Endodermal cell (in vitro differentiated cells): ENCODE results near the gene ANLN. TPM values are rescaled to one million over a fixed set of nuclear protein-coding genes. Genes with fewer than 3 reads are reported as not detected.

Source experiments
- DNase-seq: peaks from one replicate; pipeline ENCODE4 v3.0.0-alpha.2; 2017
- H3K27ac ChIP-seq: 2 replicates; pipeline ENCODE4 v1.5.1; 2013; ENCODE audit warnings: mild to moderate bottlenecking, low read depth, low read length, moderate library complexity
- H3K27me3 ChIP-seq: 2 replicates; pipeline ENCODE4 v1.6.1; 2013; ENCODE audit warnings: mild to moderate bottlenecking, low read length, moderate library complexity; ENCODE audit not compliant: insufficient read depth, control insufficient read depth, poor library complexity, severe bottlenecking
- H3K36me3 ChIP-seq: 2 replicates; pipeline ENCODE4 v1.7.0; 2013; ENCODE audit warnings: mild to moderate bottlenecking, low read length, moderate library complexity; ENCODE audit not compliant: control insufficient read depth, insufficient read depth
- H3K4me1 ChIP-seq: one replicate; pipeline ENCODE4 v1.7.0; 2013; ENCODE audit warnings: low read length; ENCODE audit not compliant: control insufficient read depth, insufficient read depth
- H3K4me3 ChIP-seq: 2 replicates; pipeline ENCODE4 v1.5.1; 2013; ENCODE audit warnings: mild to moderate bottlenecking, low read length, moderate library complexity
- H3K9ac ChIP-seq: 2 replicates; pipeline ENCODE4 v1.6.1; 2013; ENCODE audit warnings: mild to moderate bottlenecking, low read length, moderate library complexity; ENCODE audit not compliant: poor library complexity, severe bottlenecking; ENCODE audit errors: extremely low read depth
- H3K9me3 ChIP-seq: 2 replicates; pipeline ENCODE4 v1.6.1; 2013; ENCODE audit warnings: mild to moderate bottlenecking, low read length, moderate library complexity; ENCODE audit not compliant: control insufficient read depth
- H3K27ac Mint-ChIP-seq: 2 replicates; pipeline ENCODE4 v1.8.0; 2020; ENCODE audit warnings: mixed read lengths
- H3K27me3 Mint-ChIP-seq: 2 replicates; pipeline ENCODE4 v1.8.0; 2021; ENCODE audit warnings: mild to moderate bottlenecking, mixed read lengths; ENCODE audit not compliant: insufficient read depth
- H3K36me3 Mint-ChIP-seq: 2 replicates; pipeline ENCODE4 v1.8.0; 2020; ENCODE audit warnings: low read depth, mixed read lengths
- H3K4me1 Mint-ChIP-seq: 2 replicates; pipeline ENCODE4 v1.8.0; 2020; ENCODE audit warnings: mixed read lengths
- H3K4me3 Mint-ChIP-seq: 2 replicates; pipeline ENCODE4 v1.8.0; 2020; ENCODE audit warnings: mild to moderate bottlenecking, moderate library complexity, mixed read lengths
- H3K9me3 Mint-ChIP-seq: 2 replicates; pipeline ENCODE4 v1.8.0; 2020; ENCODE audit warnings: mild to moderate bottlenecking, mixed read lengths
- CTCF ChIP-seq: fragments of 200-600 bp; sonication (generic); conservative IDR thresholded peaks from 2 replicates; pipeline ENCODE4 v1.5.0; 2021; ENCODE audit warnings: antibody characterized with exemption, mild to moderate bottlenecking
- WGBS, 2 experiments: methylation state at CpG; one replicate each; pipeline versions ENCODE4 v1.1.5 to v1.1.7; 2013; ENCODE audit warnings: missing lambda C conversion rate in 2 of 2, mixed read lengths in 1 of 2; ENCODE audit not compliant: insufficient coverage in 1 of 2, insufficient read length in 1 of 2; 5-methylcytosine and 5-hydroxymethylcytosine counted together
- total RNA-seq, 2 donors: library from RNA; stranded (reverse); fragmentation: NEBNext Ultra II Directional in 1 of 2; extraction: Animal tissue kit (Norgen Biotek cat#: 25700) in 1 of 2; gene quantifications; 2 replicates in 1 of 2; 3 replicates in 1 of 2; pipeline ENCODE4 v1.2.1, GENCODE V29; 2021

Gene ANLN
- total RNA-seq, 2 donors from 2014 or later, result 78.6 to 138 TPM

GRCh38 chr7:36409180-36409579 lies 19.5 kb downstream of the ANLN start:
- Histone ChIP-seq H3K9ac (no peak overlapping the region), H3K4me1 (no peaks in the 10 kb centered on the region), H3K9me3 (no peaks in the 10 kb centered on the region), H3K27me3 (no peaks in the 10 kb centered on the region), H3K4me3 (no peak overlapping the region), H3K36me3 (peaks cover 92% of the 10 kb centered on the region), H3K27ac (no peak overlapping the region)
- H3K27ac Mint-ChIP-seq, result no peak overlapping the region
- peaks cover 18% of the 10 kb centered on the region for H3K36me3 Mint-ChIP-seq
- no peaks in the 10 kb centered on the region for H3K4me1 Mint-ChIP-seq
- no peak for DNase-seq
- 100% methylated on average over 1 of the region's 1 CpG; no CpG with 5 or more reads in 1 of the 2 experiments for WGBS, 2 experiments
- no peaks in the 10 kb centered on the region for H3K9me3 Mint-ChIP-seq
- H3K4me3 Mint-ChIP-seq, result no peak overlapping the region
- TF ChIP-seq CTCF, result no peak
- H3K27me3 Mint-ChIP-seq, result no peaks in the 10 kb centered on the region

- Histone ChIP-seq H3K36me3 (peaks cover 84% of the 10 kb centered on the region), H3K27me3 (no peaks in the 10 kb centered on the region), H3K4me3 (no peak overlapping the region), H3K9me3 (no peaks in the 10 kb centered on the region), H3K9ac (no peak overlapping the region), H3K4me1 (no peaks in the 10 kb centered on the region), H3K27ac (no peak overlapping the region)
- H3K27me3 Mint-ChIP-seq, result no peaks in the 10 kb centered on the region
- DNase-seq, result no peak
- peaks cover 5% of the 10 kb centered on the region for H3K4me1 Mint-ChIP-seq
- H3K27ac Mint-ChIP-seq, result no peak overlapping the region
- 82% methylated on average over 2 of the region's 2 CpGs; no CpG with 5 or more reads in 1 of the 2 experiments for WGBS, 2 experiments
- no peaks in the 10 kb centered on the region for H3K9me3 Mint-ChIP-seq
- peaks cover 26% of the 10 kb centered on the region for H3K36me3 Mint-ChIP-seq
- no peak overlapping the region for H3K4me3 Mint-ChIP-seq
- TF ChIP-seq CTCF, result no peak
These were observed 25.5 kb downstream of the ANLN start for GRCh38 chr7:36415144-36415543.

GRCh38 chr7:36416251-36416650 lies 26.6 kb downstream of the ANLN start:
- H3K9ac ChIP-seq, result no peak overlapping the region
- H3K27ac Mint-ChIP-seq, result no peak overlapping the region
- no peak overlapping the region for H3K27ac ChIP-seq
- no peak overlapping the region for H3K4me3 ChIP-seq
- no peaks in the 10 kb centered on the region for H3K9me3 ChIP-seq
- H3K4me1 ChIP-seq, result no peaks in the 10 kb centered on the region
- no peak for DNase-seq
- TF ChIP-seq CTCF, result no peak
- H3K36me3 Mint-ChIP-seq, result peaks cover 30% of the 10 kb centered on the region
- 98 to 100% methylated on average over 2 to 3 of the region's 3 CpGs for WGBS, 2 experiments
- H3K9me3 Mint-ChIP-seq, result no peaks in the 10 kb centered on the region
- no peak overlapping the region for H3K4me3 Mint-ChIP-seq
- H3K27me3 ChIP-seq, result no peaks in the 10 kb centered on the region
- peaks cover 82% of the 10 kb centered on the region for H3K36me3 ChIP-seq
- H3K27me3 Mint-ChIP-seq, result no peaks in the 10 kb centered on the region
- H3K4me1 Mint-ChIP-seq, result peaks cover 5% of the 10 kb centered on the region
